HepG2 (cell line): ENCODE measurements around the gene MIF4GD.

Source experiments
- NFIC ChIP-seq: IDR thresholded peaks from 2 replicates; pipeline ENCODE4 v1.6.1; 2012; ENCODE audit warnings: mild to moderate bottlenecking, low read length, inconsistent platforms
- TERF1 ChIP-seq: sonication (generic); formaldehyde crosslinking; IDR thresholded peaks from 2 replicates; pipeline ENCODE4 v1.8.0; 2022; ENCODE audit warnings: mild to moderate bottlenecking, missing genetic modification reagents, moderate library complexity
- ZNF792 ChIP-seq: IDR thresholded peaks from 2 replicates; pipeline ENCODE4 v1.6.1; 2016

GRCh38 chr17:75231071-75231470, 40.0 kb downstream of the MIF4GD start:
- TF ChIP-seq ZNF792 (CRISPR knock-in tag) = no peak
- TF ChIP-seq NFIC = no peak
- TF ChIP-seq TERF1 (CRISPR knock-in tag) = no peak
